AG08395 (cell line): ENCODE measurements around the gene CLEC4M.
"Not testable (repeated sequence)": the region's sequence is repeated elsewhere in the genome, so short reads cannot be mapped to it uniquely, and the experiment has no call there.

Experiments used
- DNase-seq: peaks from one replicate; pipeline ENCODE4 v3.0.0; 2012; ENCODE audit warnings: mixed read lengths, low spot score

The CLEC4M gene

DNA sequence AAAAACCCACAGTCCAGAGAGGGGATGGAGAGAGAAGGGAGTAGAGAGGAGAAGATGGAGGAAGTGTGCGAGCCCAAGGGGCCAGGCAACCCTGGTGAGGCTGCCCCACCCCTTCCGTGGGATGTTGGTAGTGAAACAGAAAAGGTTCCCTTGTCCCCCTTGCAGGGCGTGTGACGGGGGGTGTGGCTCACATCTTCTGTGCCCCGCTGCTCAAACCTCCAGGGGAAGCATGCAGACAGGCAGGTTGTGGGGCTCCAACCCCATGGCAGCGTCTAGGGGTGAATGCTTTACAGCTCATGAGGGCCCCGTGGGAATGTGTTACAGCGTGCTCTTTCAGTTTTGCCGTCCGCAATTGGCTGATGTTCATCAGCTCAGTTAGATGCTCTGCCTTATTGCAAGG, 52.3 kb downstream of the CLEC4M start:
- DNase-seq = no peak

- not testable (repeated sequence) for DNase-seq
These were observed 53.0 kb downstream of the CLEC4M start for GRCh38 chr19:7816040-7816439.

GRCh38 chr19:7817801-7818200, 54.8 kb downstream of the CLEC4M start:
- DNase-seq = no peak

DNA sequence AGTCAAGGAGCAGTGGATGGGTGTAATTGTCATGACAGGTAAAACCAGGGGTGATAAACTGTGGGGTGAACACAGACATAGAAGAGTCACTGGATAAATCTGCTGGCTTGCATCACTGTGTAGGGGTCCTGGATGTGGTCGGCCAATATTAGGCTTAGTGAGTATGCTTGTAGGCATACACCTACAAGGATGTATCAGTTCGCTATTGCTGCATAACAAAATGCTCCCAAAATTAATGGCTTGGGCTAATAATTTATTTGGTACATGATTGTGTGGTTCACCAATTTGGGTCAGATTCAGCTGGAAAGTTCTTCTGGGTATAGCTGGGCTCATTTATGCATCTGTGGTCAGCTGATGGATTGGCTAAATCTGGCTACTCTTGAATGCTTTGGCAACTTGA, 55.8 kb downstream of the CLEC4M start:
- no peak for DNase-seq
